Endothelial cell of umbilical vein (primary cell): ENCODE results near the gene DUS2.

Experiments used
- CTCF ChIP-seq, 2 donors: IDR thresholded peaks; 1 replicate in 1 of 2; 2 replicates in 1 of 2; pipeline ENCODE4 v1.5.1; 2011; ENCODE audit warnings: low read length in 2 of 2, mild to moderate bottlenecking in 2 of 2, moderate library complexity in 2 of 2, control low read depth in 1 of 2, inconsistent platforms in 1 of 2, low read depth in 1 of 2; ENCODE audit not compliant: insufficient read depth in 1 of 2; ENCODE audit errors: extremely low read depth in 1 of 2
- EZH2 ChIP-seq: IDR thresholded peaks from 2 replicates; pipeline ENCODE4 v1.6.1; 2012; ENCODE audit warnings: borderline replicate concordance, low read depth, mild to moderate bottlenecking, moderate library complexity, low read length, inconsistent platforms; ENCODE audit not compliant: severe bottlenecking
- GATA2 ChIP-seq: IDR thresholded peaks from 2 replicates; pipeline ENCODE4 v1.7.0; 2011; ENCODE audit warnings: low read depth, mild to moderate bottlenecking, moderate library complexity, mixed read lengths, low read length; ENCODE audit not compliant: insufficient read length, insufficient read depth
- MAX ChIP-seq: IDR thresholded peaks from 2 replicates; pipeline ENCODE4 v1.6.1; 2011; ENCODE audit not compliant: insufficient read depth, insufficient read length
- MYC ChIP-seq: IDR thresholded peaks from one replicate; pipeline ENCODE4 v1.6.1; 2011; ENCODE audit warnings: mild to moderate bottlenecking, low read depth, low read length
- POLR2A ChIP-seq: IDR thresholded peaks from 2 replicates; pipeline ENCODE4 v1.6.1; 2012; ENCODE audit warnings: low read depth, mild to moderate bottlenecking, control low read depth, low read length
- POLR2AphosphoS5 ChIP-seq: IDR thresholded peaks from 2 replicates; pipeline ENCODE4 v1.6.1; 2012; ENCODE audit warnings: low read depth, mild to moderate bottlenecking, control low read depth, low read length, moderate library complexity; ENCODE audit not compliant: insufficient read depth

GRCh38 chr16:68019167-68019680 is 3.9 kb upstream of the DUS2 start:
- TF ChIP-seq CTCF (IDR thresholded peaks at IDR 0.05; ENCODE audit: extremely low read depth in 1 of 2, insufficient read depth in 1 of 2, low read depth in 1 of 2, low read length in 2 of 2), result no peak
- TF ChIP-seq POLR2A, result no peak
- TF ChIP-seq POLR2AphosphoS5, result no peak
- no peak for TF ChIP-seq EZH2
- TF ChIP-seq MAX, result no peak
- no peak for TF ChIP-seq GATA2
- no peak for TF ChIP-seq MYC
